Panc1 (cell line): Measurements from ENCODE around the gene ZNF771. TPM values are rescaled to one million over a fixed set of nuclear protein-coding genes. Genes with fewer than 3 reads are reported as not detected.

Experiments used
- ATAC-seq: fragments of 200-7000 bp; cut with Tn5 transposase; 2 replicates; pipeline ENCODE4 v1.9.1; 2020; ENCODE audit warnings: mild to moderate bottlenecking, moderate library complexity
- BruUV-seq: library from RNA; stranded (reverse); fragments of 400-500 nt; replicated peaks from 2 replicates; lab custom pipeline; 2021; lab: Mats Ljungman, UMichigan
- CTCF ChIA-PET: fragments of 300-600 bp; sonication (Branson Sonifier 250); formaldehyde crosslinking; loops from one replicate; lab custom pipeline; 2022; ENCODE audit warnings: antibody characterized with exemption; lab: Charles Lee
- POLR2A ChIA-PET: fragments of 300-600 bp; sonication (Branson Sonifier 250); formaldehyde crosslinking; loops from one replicate; lab custom pipeline; 2022; ENCODE audit warnings: antibody characterized with exemption; lab: Charles Lee
- DNase-seq: peaks from one replicate; pipeline ENCODE4 v3.0.0-alpha.2; 2010; ENCODE audit warnings: low read depth, low spot score
- H3K27ac ChIP-seq: 2 replicates; pipeline ENCODE4 v1.5.1; 2011; ENCODE audit warnings: mild to moderate bottlenecking, low read length, inconsistent platforms
- H3K27me3 ChIP-seq: fragments of 200-500 bp; sonication (Bioruptor generic); 2 replicates; pipeline ENCODE4 v1.6.0; 2014; ENCODE audit warnings: low read length, inconsistent platforms; ENCODE audit not compliant: control insufficient read depth, insufficient read depth
- H3K36me3 ChIP-seq: fragments of 200-500 bp; sonication (Bioruptor generic); 2 replicates; pipeline ENCODE4 v1.5.1; 2014; ENCODE audit warnings: inconsistent platforms, mild to moderate bottlenecking, low read length, moderate library complexity; ENCODE audit not compliant: control insufficient read depth, insufficient read depth
- H3K4me1 ChIP-seq: 2 replicates; pipeline ENCODE4 v1.5.1; 2011; ENCODE audit warnings: inconsistent platforms, mild to moderate bottlenecking, low read length, moderate library complexity; ENCODE audit not compliant: control insufficient read depth, insufficient read depth
- H3K4me3 ChIP-seq, 2 experiments: 2 replicates each; pipeline ENCODE4 v1.5.1; 2011 to 2012; ENCODE audit warnings: low read depth in 2 of 2, low read length in 2 of 2, mild to moderate bottlenecking in 2 of 2, inconsistent platforms in 1 of 2, moderate library complexity in 1 of 2
- H3K9me3 ChIP-seq: fragments of 200-500 bp; sonication (Bioruptor generic); 2 replicates; pipeline ENCODE4 v1.5.1; 2014; ENCODE audit warnings: low read depth, mild to moderate bottlenecking, inconsistent platforms, low read length, moderate library complexity; ENCODE audit not compliant: control insufficient read depth, insufficient read depth
- CTCF ChIP-seq: fragments of 450-650 bp; IDR thresholded peaks from 2 replicates; pipeline ENCODE4 v1.5.1; 2017; ENCODE audit warnings: mild to moderate bottlenecking
- POLR2AphosphoS5 ChIP-seq: IDR thresholded peaks from 2 replicates; pipeline ENCODE4 v1.6.1; 2012; ENCODE audit warnings: mild to moderate bottlenecking, low read depth, low read length, moderate library complexity
- REST ChIP-seq, 2 experiments: IDR thresholded peaks; 2 replicates each; pipeline ENCODE4 v1.6.1; 2011 to 2012; ENCODE audit warnings: low read depth in 2 of 2, control low read depth in 1 of 2, low read length in 1 of 2, mild to moderate bottlenecking in 1 of 2, moderate library complexity in 1 of 2; ENCODE audit not compliant: insufficient read depth in 1 of 2
- SIN3A ChIP-seq: IDR thresholded peaks from 2 replicates; pipeline ENCODE4 v1.6.1; 2012; ENCODE audit warnings: low read depth, mild to moderate bottlenecking, low read length, moderate library complexity, borderline replicate concordance; ENCODE audit not compliant: insufficient read depth
- TCF7L2 ChIP-seq: IDR thresholded peaks from 2 replicates; pipeline ENCODE4 v1.6.1; 2011; ENCODE audit warnings: mild to moderate bottlenecking, low read depth, low read length, inconsistent platforms
- in situ Hi-C: cut with HindIII; loops from 2 replicates; pipeline ENCODE4 v1.10.0; 2016; ENCODE audit warnings: low sequenced_read_pairs, low pct_unique_long_range_greater_than_20kb
- intact Hi-C: fragments of 100-400 bp; cut with micrococcal nuclease; formaldehyde crosslinking; loops from one replicate; pipeline ENCODE4 v1.10.0; 2022; ENCODE audit not compliant: unreplicated experiment
- total RNA-seq: library from RNA; stranded (reverse); gene quantifications from one replicate; pipeline ENCODE4 v1.2.1, GENCODE V29; 2021; ENCODE audit not compliant: unreplicated experiment

The ZNF771 gene
- total RNA-seq, 1 experiment from 2014 or later = 14.4 TPM

GRCh38 chr16:30376461-30376902 is 30.9 kb upstream of the ZNF771 start:
- intact Hi-C loops = no loop called here
- Histone ChIP-seq H3K4me1 (peaks cover 9% of the 10 kb centered on the region), H3K27me3 (no peaks in the 10 kb centered on the region), H3K4me3 (no peak overlapping the region), H3K9me3 (no peaks in the 10 kb centered on the region), H3K36me3 (no peaks in the 10 kb centered on the region; the same call in 1 of the 2 replicates), H3K27ac (no peak overlapping the region)
- ATAC-seq (no peak), DNase-seq (no peak)
- POLR2A ChIA-PET = interaction anchor here (0.6 kb wide), 1 partner anchor 20 kb away, joined by 13 read pairs; no protein-coding TSS in a partner anchor
- in situ Hi-C loops = no loop called here
- BruUV-seq = no TSS peak
- CTCF ChIA-PET = no interaction called here
- TF ChIP-seq REST (IDR thresholded peaks at IDR 0.05; ENCODE audit: insufficient read depth in 1 of 2, low read depth in 2 of 2, low read length in 1 of 2) (no peak), POLR2AphosphoS5 (no peak), TCF7L2 (no peak), SIN3A (no peak), CTCF (no peak)

- no peak for TF ChIP-seq POLR2AphosphoS5
- no peak for TF ChIP-seq REST (IDR thresholded peaks at IDR 0.05; ENCODE audit: insufficient read depth in 1 of 2, low read depth in 2 of 2, low read length in 1 of 2)
- no peak for TF ChIP-seq CTCF
- no peak for TF ChIP-seq SIN3A
- TF ChIP-seq TCF7L2 = no peak
- ATAC-seq (no peak), DNase-seq (no peak)
- TSS peak; percentile 49 for BruUV-seq
- POLR2A ChIA-PET = interaction anchor here (0.6 kb wide), 1 partner anchor 21 kb away, joined by 13 read pairs; no protein-coding TSS in a partner anchor
- no peaks in the 10 kb centered on the region for H3K27me3 ChIP-seq
- CTCF ChIA-PET = no interaction called here
- H3K27ac ChIP-seq = peak overlapping the region; percentile 87
- H3K4me1 ChIP-seq = peaks cover 7% of the 10 kb centered on the region
- H3K4me3 ChIP-seq = peak overlapping the region; percentile 89 to 96
- in situ Hi-C loops (no loop called here), intact Hi-C loops (no loop called here)
- no peaks in the 10 kb centered on the region; the same call in 1 of the 2 replicates for H3K36me3 ChIP-seq
- H3K9me3 ChIP-seq = no peaks in the 10 kb centered on the region
Observed at GRCh38 chr16:30377050-30377811, 30.2 kb upstream of the ZNF771 start.
